HCT116 (cell line): Measurements from ENCODE around the gene LMNTD2.

ENCODE experiments used
- POLR2AphosphoS5 ChIP-seq: IDR thresholded peaks from 2 replicates; pipeline ENCODE4 v1.6.1; 2011; ENCODE audit warnings: mild to moderate bottlenecking, low read depth, low read length, moderate library complexity
- SP1 ChIP-seq: IDR thresholded peaks from 2 replicates; pipeline ENCODE4 v1.6.1; 2012; ENCODE audit warnings: low read depth
- ZBTB33 ChIP-seq: IDR thresholded peaks from 2 replicates; pipeline ENCODE4 v1.6.1; 2011; ENCODE audit warnings: mild to moderate bottlenecking, low read length, moderate library complexity; ENCODE audit not compliant: insufficient replicate concordance; ENCODE audit errors: extremely low read depth

- no peak for TF ChIP-seq ZBTB33
- TF ChIP-seq POLR2AphosphoS5, result 0 out of 2 replicates have a peak, but pooled peaks have one; percentile 8
- TF ChIP-seq SP1, result no peak
Observed at GRCh38 chr11:567629-568292, 7.2 kb upstream of the LMNTD2 start.
